NT2/D1 (cell line): ENCODE data around the gene TIPARP.

Source experiments
- SUZ12 ChIP-seq: IDR thresholded peaks from 2 replicates; pipeline ENCODE4 v1.6.1; 2011; ENCODE audit not compliant: insufficient read length, insufficient read depth; ENCODE audit errors: extremely low read depth
- ZNF274 ChIP-seq: IDR thresholded peaks from 2 replicates; pipeline ENCODE4 v1.6.1; 2011; ENCODE audit warnings: mild to moderate bottlenecking, low read depth, low read length

DNA sequence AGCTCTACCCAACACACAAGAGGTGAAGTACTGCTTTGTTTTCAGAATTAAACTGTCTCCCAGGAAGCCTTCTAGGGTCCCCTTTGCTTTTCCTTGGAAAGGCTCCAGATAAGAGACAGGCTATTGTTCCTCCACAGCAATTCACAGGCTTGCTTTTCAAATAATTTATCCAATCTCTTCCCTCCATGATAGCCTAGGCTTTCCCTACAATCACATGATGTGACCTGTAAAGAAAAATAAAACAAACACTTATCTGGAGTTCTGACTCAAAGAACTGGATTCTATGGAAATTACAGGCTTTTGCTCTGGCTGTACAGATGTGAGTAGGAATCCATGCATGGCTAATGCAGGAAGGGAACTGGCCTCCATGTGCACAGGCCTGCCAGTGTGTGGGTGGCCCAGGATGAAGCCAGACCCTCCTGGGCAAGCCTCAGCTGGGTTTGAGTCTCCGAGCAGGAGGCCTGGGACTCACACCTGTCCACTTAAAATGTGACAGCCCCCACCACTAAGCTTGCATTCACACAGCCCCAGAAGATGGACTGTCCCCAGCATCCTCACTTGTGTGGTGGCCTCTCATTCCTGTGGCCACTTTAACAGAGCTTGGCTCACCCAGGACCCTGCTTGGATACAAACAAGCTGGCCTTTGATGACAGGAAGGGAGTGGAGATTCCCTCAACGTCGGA, 75.9 kb downstream of the TIPARP start:
- TF ChIP-seq ZNF274 (no peak), SUZ12 (no peak)
